H1 (cell line): ENCODE data around the gene ARHGAP21. TPM values are rescaled to one million over a fixed set of nuclear protein-coding genes. Genes with fewer than 3 reads are reported as not detected.

Experiments
- CHD2 ChIP-seq: IDR thresholded peaks from 2 replicates; pipeline ENCODE4 v1.6.1; 2012; ENCODE audit warnings: low read length, improper control_type of control experiment
- CHD7 ChIP-seq: fragments of 300-600 bp; sonication (generic); IDR thresholded peaks from 2 replicates; pipeline ENCODE4 v1.7.1; 2012; ENCODE audit warnings: low read length, moderate library complexity, mild to moderate bottlenecking, inconsistent platforms; ENCODE audit not compliant: insufficient replicate concordance
- SIN3A ChIP-seq, 2 experiments: IDR thresholded peaks in 1 of 2; conservative IDR thresholded peaks in 1 of 2; 2 replicates each; pipeline ENCODE4 v1.6.1; 2011 to 2012; ENCODE audit warnings: low read length in 2 of 2, improper control_type of control experiment in 1 of 2, low read depth in 1 of 2, mild to moderate bottlenecking in 1 of 2
- polyA plus RNA-seq, 7 experiments: library from polyadenylated mRNA; depleted of rRNA in 3 of 7; stranded (reverse) in 5 of 7; unstranded in 2 of 7; fragments of >200 nt in 5 of 7; fragments of 200-250 nt in 2 of 7; gene quantifications; 1 replicate in 5 of 7; 2 replicates in 1 of 7; 4 replicates in 1 of 7; pipeline versions ENCODE4 v1.2.1 to v1.2.3, GENCODE V29; 2011 to 2013; ENCODE audit warnings: missing spikeins in 2 of 7, mixed read lengths in 2 of 7
- total RNA-seq: library from RNA; stranded (reverse); fragmentation: NEBNext Ultra II Directional; extraction: Animal tissue kit (Norgen Biotek cat#: 25700); gene quantifications from 2 replicates; pipeline ENCODE4 v1.2.1, GENCODE V29; 2021

ARHGAP21 gene
- total and polyA plus RNA-seq, 2 of the 8 experiments (the other 6 are each of a cell fraction or from before 2014, with no cell fraction given), result 14.4 to 35.3 TPM

GRCh38 chr10:24678757-24679156 lies 44.9 kb downstream of the ARHGAP21 start (continued):
- TF ChIP-seq CHD7 (no peak), CHD2 (no peak), SIN3A (conservative IDR thresholded peaks at IDR 0.05 in 1 of 2, IDR thresholded peaks at IDR 0.05 in 1 of 2; ENCODE audit: low read depth in 1 of 2, low read length in 2 of 2) (no peak)
